ENCODE results near the gene NME3.

Gene NME3

DNA sequence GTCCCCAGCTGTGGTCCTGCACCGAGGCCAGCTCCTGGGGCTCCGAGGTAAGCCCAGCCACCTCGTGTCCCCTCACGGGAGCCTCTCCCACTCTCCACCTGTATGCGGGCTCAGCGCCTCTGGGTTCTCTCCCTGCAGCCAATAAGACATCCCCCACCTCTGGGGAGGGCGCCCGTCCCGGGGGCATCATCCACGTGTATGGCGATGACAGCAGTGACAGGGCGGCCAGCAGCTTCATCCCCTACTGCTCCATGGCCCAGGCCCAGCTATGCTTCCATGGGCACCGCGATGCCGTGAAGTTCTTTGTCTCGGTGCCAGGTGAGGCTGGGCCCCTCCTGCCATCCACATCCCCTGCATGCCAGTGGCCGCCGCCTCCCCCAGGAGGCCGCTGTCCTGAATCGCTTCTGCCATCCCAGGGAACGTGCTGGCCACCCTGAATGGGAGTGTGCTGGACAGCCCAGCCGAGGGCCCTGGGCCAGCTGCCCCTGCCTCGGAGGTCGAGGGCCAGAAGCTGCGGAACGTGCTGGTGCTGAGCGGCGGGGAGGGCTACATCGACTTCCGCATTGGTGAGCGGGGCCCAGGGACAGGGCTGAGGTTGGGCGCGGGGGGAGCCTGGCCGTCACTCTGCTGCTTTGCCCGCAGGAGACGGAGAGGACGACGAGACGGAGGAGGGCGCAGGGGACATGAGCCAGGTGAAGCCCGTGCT, 3.1 kb downstream of the NME3 start:
- no peak for DNase-seq

- DNase-seq: no peak
Observed at GRCh38 chr16:1767116-1767994, 4.0 kb downstream of the NME3 start.

DNA sequence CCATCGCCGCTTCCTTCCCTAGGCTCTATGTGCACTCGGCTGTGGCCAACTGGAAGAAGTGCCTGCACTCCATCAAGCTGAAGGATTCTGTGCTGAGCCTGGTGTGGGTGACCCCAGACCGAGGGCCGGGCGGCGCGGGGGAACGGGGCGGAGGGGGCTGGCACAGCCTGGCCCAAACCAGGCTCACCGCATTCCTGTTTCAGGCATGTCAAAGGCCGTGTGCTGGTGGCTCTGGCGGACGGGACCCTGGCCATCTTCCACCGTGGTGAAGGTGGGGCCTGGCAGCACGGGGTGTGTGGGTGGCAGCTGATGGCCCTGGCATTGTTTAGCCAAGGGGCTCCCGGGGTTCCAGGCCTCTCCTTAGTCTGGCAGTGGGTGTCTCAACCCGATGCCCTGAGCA, 4.6 kb downstream of the NME3 start:
- DNase-seq: no peak

- DNase-seq: no peak
Observed at GRCh38 chr16:1766231-1766630, 5.1 kb downstream of the NME3 start.

DNA sequence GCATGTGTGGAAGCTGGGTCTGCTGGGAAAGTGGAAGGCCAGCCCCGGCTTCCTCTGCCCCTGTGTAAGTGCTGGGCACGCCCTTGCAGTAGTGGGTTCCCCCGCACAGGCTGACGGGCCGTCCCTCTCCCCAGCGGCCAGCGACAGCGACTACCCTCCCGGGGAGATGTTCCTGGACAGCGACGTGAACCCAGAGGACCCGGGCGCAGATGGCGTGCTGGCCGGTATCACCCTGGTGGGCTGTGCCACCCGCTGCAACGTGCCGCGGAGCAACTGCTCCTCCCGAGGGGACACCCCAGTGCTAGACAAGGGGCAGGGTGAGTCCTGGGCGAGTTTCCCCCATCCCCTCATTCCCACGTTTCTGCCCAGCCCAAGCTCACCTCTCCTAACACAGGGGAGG, 5.5 kb downstream of the NME3 start:
- DNase-seq: no peak

DNA sequence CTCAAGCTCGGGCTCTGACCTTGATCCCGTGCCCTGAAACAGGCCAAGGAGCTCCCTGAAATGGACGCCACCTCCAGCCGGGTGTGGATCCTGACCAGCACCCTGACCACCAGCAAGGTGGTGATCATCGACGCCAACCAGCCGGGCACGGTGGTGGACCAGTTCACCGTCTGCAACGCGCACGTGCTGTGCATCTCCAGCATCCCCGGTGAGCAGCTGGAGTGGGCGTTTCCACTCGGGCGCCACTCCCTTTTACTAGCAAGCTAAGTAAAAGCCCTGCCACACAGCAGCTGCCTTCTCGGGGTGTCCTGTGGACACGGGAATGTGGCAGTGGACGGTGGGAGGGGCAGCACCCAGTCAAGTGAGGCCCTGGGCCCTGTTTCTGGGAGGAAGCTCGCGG, 6.4 kb downstream of the NME3 start:
- DNase-seq: no peak

DNA sequence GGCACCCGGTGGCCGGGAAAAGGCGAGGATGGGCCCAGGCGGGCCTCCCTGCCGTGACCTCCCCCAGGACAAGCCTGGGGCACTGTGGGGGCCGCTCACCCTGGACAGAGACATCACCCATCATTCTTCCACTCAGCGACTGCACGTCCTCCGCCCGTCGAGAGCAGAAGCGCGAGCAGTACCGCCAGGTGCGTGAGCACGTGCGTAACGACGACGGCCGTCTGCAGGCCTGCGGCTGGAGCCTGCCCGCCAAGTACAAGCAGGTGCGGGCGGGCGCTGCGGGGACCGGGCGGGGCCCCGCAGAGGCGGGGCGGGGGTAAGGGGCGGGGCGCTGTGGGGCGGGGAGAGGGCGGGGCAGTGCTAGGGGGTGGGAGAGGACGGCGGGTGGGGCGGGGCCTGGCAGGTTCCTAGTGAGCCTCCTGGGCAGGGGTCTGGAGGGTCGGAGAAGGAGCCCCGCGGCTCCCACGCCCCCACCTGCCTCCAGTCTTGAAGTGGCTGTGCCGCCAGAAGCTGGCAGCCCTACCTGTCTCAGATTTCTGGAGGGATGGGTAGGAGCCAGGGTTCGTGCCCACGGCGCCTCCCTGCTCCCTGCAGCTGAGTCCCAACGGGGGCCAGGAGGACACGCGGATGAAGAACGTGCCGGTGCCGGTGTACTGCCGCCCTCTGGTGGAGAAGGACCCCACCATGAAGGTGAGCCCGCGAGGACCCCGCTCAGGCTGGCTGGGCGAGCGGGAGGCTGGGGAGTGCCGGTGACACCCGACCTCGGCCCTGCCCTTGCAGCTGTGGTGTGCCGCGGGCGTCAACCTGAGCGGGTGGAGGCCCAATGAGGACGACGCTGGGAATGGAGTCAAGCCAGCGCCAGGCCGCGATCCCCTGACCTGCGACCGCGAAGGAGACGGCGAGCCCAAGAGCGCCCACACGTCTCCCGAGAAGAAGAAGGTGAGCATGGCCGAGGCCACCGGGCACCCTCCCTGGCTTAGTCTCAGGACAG, 7.5 kb downstream of the NME3 start:
- DNase-seq: no peak

GRCh38 chr16:1762879-1763520, 8.3 kb downstream of the NME3 start:
- no peak for DNase-seq

GRCh38 chr16:1762196-1762878, 9.0 kb downstream of the NME3 start:
- no peak for DNase-seq

- no peak for DNase-seq
Observed at GRCh38 chr16:1761751-1762150, 9.6 kb downstream of the NME3 start.

DNA sequence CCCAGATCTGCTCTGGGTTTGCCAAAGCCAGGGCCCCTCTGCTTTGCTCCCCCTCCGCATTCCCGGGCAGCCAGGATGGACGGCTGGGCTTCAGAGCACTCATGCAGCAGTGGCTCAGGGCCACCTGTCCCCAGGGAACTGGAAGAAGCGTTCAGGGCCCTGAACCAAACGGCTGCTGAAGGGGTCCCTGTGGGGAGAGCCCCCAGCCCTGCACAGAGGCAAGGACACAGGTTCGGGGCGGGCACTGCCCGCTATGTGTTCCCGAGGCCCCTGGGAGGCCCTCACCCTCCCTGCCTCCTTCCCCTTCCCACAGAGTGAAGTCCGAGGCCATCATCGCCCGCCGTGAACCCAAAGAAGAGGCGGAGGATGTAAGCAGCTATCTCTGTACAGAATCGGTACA, 10.4 kb downstream of the NME3 start:
- no peak for DNase-seq

DNA sequence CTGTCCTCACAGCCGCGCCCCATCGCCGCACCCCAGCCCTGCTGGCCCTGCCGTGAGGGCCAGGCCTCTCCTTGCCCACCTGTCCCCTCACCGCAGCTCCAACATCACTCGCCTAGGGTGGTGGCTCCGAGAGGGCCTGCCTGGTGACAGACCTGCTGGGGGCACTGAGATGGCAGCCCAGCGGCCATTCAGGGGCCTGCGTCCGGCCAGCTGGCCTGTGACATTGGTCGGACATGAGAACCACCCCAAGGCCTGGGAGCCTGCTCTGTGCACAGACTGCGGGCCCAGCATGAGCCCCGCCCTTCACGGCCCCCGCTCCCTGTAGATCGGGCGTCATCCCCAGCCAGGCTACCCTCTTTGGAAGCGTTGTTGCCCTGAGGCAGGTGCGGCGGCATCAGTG, 11.8 kb downstream of the NME3 start:
- DNase-seq: no peak

- DNase-seq: no peak
Observed at GRCh38 chr16:1758923-1759322, 12.4 kb downstream of the NME3 start.

GRCh38 chr16:1757714-1758461, 13.5 kb downstream of the NME3 start:
- DNase-seq: no peak

- no peak for DNase-seq
Observed at GRCh38 chr16:1754204-1754603, 17.1 kb downstream of the NME3 start.

DNA sequence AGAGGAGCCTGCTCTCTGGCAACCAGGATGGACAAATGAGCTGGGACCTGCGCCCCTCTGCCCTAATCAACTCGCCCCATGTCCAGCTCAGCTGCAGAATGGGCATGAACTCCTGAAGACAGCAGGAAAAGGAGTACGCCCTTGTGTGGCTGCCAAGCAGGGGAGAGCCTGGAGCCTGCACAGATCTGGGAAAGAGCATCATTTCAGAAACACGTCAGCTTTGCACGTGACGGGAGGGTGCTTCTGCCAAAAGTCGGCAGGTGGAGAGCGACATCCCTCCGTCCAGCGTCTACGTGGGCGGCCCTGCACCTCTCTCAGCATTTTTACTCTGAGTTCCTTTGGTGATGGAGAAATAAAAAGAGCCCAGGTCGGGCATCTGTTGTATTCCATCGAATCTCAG, 18.5 kb downstream of the NME3 start:
- DNase-seq: no peak

DNA sequence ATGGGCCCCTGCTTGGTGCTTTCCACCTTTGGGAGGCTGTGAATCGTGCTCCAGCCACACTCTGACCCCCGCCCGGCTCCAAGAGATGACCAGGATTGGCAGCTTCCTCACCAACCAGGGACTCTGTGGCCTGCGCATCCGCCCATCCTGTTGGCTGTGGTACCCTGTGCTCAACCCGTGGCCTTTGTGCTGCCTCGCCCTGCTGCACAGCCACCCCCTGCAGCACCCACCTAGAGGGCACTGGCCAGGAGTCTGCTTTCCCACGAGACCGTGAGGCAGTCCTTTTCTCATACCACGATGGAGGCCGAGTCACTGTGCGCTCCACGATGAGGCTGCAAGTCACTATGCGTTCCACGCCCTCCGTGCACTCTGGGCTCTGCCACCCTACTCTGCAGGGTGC, 19.4 kb downstream of the NME3 start:
- DNase-seq: no peak

GRCh38 chr16:1749152-1750117, 21.9 kb downstream of the NME3 start:
- DNase-seq: no peak

DNA sequence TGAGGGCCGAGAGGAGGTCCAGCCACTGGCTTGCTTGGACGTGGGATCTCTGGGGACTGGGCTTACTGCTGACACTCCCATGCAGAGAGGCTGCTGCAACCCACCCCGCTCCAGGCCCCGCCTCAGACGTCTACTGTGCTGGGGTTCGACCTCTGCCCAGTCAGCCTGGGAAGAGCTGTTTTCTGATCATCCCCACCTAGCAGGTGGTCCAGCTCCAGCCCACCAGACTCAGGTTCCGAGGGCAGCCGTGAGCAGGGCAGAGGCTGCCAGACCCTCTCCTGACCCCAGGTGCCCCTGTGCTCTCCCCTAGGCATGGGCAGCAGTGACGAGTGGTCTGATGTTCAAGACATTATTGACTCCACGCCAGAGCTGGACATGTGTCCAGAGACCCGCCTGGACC, 23.4 kb downstream of the NME3 start:
- no peak for DNase-seq

DNA sequence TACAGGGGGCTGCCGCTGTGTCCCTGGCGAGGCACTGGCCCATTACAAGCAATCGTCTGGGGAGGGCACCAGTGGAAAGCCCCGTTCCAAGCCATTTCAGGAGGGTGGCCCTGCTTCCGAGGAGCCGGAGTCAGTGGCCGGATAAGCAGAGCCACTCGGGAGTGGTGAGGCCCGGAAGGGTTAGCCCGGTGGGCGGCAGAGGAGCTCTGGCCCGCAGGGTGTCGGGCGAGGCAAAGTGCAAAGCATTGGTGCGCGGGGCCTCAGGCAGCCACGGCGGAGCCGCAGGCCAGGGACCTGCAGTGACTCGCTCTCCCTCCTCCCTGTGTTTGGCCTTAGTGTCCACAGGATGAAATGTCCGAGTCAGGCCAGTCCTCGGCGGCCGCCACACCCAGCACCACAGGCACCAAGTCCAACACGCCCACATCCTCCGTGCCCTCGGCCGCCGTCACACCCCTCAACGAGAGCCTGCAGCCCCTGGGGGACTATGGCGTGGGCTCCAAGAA, 24.6 kb downstream of the NME3 start:
- no peak for DNase-seq
